PC-9 (cell line): ENCODE data around the gene RAB30.

Experiments used
- CTCF ChIP-seq: fragments of 200-600 bp; sonication (generic); conservative IDR thresholded peaks from 2 replicates; pipeline ENCODE4 v1.6.1; 2017; ENCODE audit warnings: mixed run types, antibody characterized with exemption, mild to moderate bottlenecking, moderate library complexity
- EZH2 ChIP-seq: fragments of 200-600 bp; sonication (generic); IDR thresholded peaks from 2 replicates; pipeline ENCODE4 v1.8.0; 2017; ENCODE audit warnings: antibody characterized with exemption, low read depth

GRCh38 chr11:83051760-83052671 lies 19.7 kb downstream of the RAB30 start:
- no peak for TF ChIP-seq CTCF
- TF ChIP-seq EZH2 = no peak
